SK-N-SH (cell line): ENCODE measurements around the gene ASB18. TPM values are rescaled to one million over a fixed set of nuclear protein-coding genes. Genes with fewer than 3 reads are reported as not detected.

Experiments
- CTCF ChIA-PET: fragments of 300-600, 350-600 bp; formaldehyde crosslinking; extraction: SDS; loops from one replicate; lab custom pipeline; 2021; lab: Yijun Ruan, JAX
- POLR2A ChIA-PET: fragments of 350-600 bp; sonication (Branson Sonifier 250); formaldehyde crosslinking; extraction: SDS; loops from one replicate; lab custom pipeline; 2020; ENCODE audit warnings: antibody characterized with exemption, inconsistent platforms; lab: Yijun Ruan, JAX
- DNase-seq: peaks from one replicate; pipeline ENCODE4 v3.0.0; 2012
- H2AFZ ChIP-seq: fragments of 200-600 bp; sonication (generic); 2 replicates; pipeline ENCODE4 v1.8.1; 2016; ENCODE audit warnings: antibody characterized with exemption, mild to moderate bottlenecking, low read depth
- H3F3A ChIP-seq: fragments of 200-600 bp; sonication (generic); replicated peaks from 2 replicates; pipeline ENCODE3; 2016; ENCODE audit warnings: antibody characterized with exemption, mild to moderate bottlenecking; ENCODE audit not compliant: insufficient read depth
- H3K27ac ChIP-seq, 2 experiments: fragments of 200-500 bp in 1 of 2; fragments of 200-600 bp in 1 of 2; sonication (Bioruptor generic) in 1 of 2; sonication (generic), shearing (Covaris generic) in 1 of 2; 2 replicates each; pipeline versions ENCODE4 v1.5.1 to v1.6.1; 2014 to 2016; ENCODE audit warnings: low read depth in 2 of 2, inconsistent platforms in 1 of 2, low read length in 1 of 2, mild to moderate bottlenecking in 1 of 2, mixed read lengths in 1 of 2
- H3K27me3 ChIP-seq: fragments of 200-600 bp; sonication (generic), shearing (Covaris generic); 2 replicates; pipeline ENCODE4 v1.6.1; 2016; ENCODE audit warnings: mixed run types; ENCODE audit not compliant: insufficient read depth
- H3K36me3 ChIP-seq, 2 experiments: fragments of 200-500 bp in 1 of 2; fragments of 200-600 bp in 1 of 2; sonication (Bioruptor generic) in 1 of 2; sonication (generic) in 1 of 2; replicated peaks in 1 of 2; 2 replicates each; pipeline versions ENCODE3 to v1.5.1; 2014 to 2016; ENCODE audit warnings: low read length in 1 of 2, mild to moderate bottlenecking in 1 of 2; ENCODE audit not compliant: insufficient read depth in 2 of 2, control insufficient read depth in 1 of 2
- H3K4me1 ChIP-seq, 2 experiments: fragments of 200-500 bp in 1 of 2; fragments of 200-600 bp in 1 of 2; sonication (Bioruptor generic) in 1 of 2; sonication (generic), shearing (Covaris generic) in 1 of 2; 2 replicates each; pipeline versions ENCODE4 v1.5.1 to v1.6.1; 2014 to 2016; ENCODE audit warnings: low read depth in 1 of 2, low read length in 1 of 2, mixed run types in 1 of 2; ENCODE audit not compliant: insufficient read depth in 2 of 2, control insufficient read depth in 1 of 2
- H3K4me2 ChIP-seq: fragments of 200-600 bp; sonication (generic), shearing (Covaris generic); 2 replicates; pipeline ENCODE4 v1.6.1; 2017; ENCODE audit warnings: mixed run types
- H3K4me3 ChIP-seq, 2 experiments: fragments of 200-500 bp in 1 of 2; fragments of 200-600 bp in 1 of 2; sonication (Bioruptor generic) in 1 of 2; sonication (generic), shearing (Covaris generic) in 1 of 2; 2 replicates each; pipeline versions ENCODE4 v1.5.1 to v1.8.1; 2014 to 2016; ENCODE audit warnings: low read depth in 2 of 2, inconsistent platforms in 1 of 2, low read length in 1 of 2, mild to moderate bottlenecking in 1 of 2, mixed read lengths in 1 of 2, moderate library complexity in 1 of 2
- H3K79me2 ChIP-seq: fragments of 200-600 bp; sonication (generic); 2 replicates; pipeline ENCODE4 v1.8.1; 2017; ENCODE audit warnings: mild to moderate bottlenecking; ENCODE audit not compliant: insufficient read depth
- H3K9ac ChIP-seq: fragments of 200-600 bp; sonication (generic); 2 replicates; pipeline ENCODE4 v1.6.1; 2017; ENCODE audit warnings: mixed run types
- H3K9me2 ChIP-seq: fragments of 200-600 bp; sonication (generic); 2 replicates; pipeline ENCODE4 v1.6.1; 2017; ENCODE audit warnings: mixed run types
- H3K9me3 ChIP-seq: fragments of 200-600 bp; sonication (generic); 2 replicates; pipeline ENCODE4 v1.6.1; 2017; ENCODE audit warnings: mixed run types, mild to moderate bottlenecking, moderate library complexity
- H4K20me1 ChIP-seq: fragments of 200-600 bp; sonication (generic); 2 replicates; pipeline ENCODE4 v1.6.1; 2017; ENCODE audit warnings: mild to moderate bottlenecking, mixed run types; ENCODE audit not compliant: insufficient read depth
- CTCF ChIP-seq: fragments of 200-600 bp; sonication (generic); IDR thresholded peaks from 2 replicates; pipeline ENCODE4 v1.6.1; 2017; ENCODE audit warnings: antibody characterized with exemption, mild to moderate bottlenecking, moderate library complexity
- ELF1 ChIP-seq: IDR thresholded peaks from 2 replicates; pipeline ENCODE4 v1.4.0; 2012
- EP300 ChIP-seq, 2 experiments: IDR thresholded peaks; 2 replicates each; pipeline versions ENCODE4 v1.4.0 to v1.6.1; 2012; ENCODE audit warnings: borderline replicate concordance in 1 of 2, low read depth in 1 of 2, low read length in 1 of 2
- FOXM1 ChIP-seq: IDR thresholded peaks from 2 replicates; pipeline ENCODE4 v1.4.0; 2012; ENCODE audit warnings: low read depth, mild to moderate bottlenecking
- GABPA ChIP-seq: IDR thresholded peaks from 2 replicates; pipeline ENCODE4 v1.4.0; 2012; ENCODE audit warnings: low read depth, mild to moderate bottlenecking
- GATA2 ChIP-seq: sonication (generic); formaldehyde crosslinking; IDR thresholded peaks from 2 replicates; pipeline ENCODE4 v1.5.0; 2020; ENCODE audit warnings: mild to moderate bottlenecking, missing genetic modification reagents
- IRF3 ChIP-seq: fragments of 150-350 bp; IDR thresholded peaks from 2 replicates; pipeline ENCODE4 v1.6.1; 2016; ENCODE audit warnings: mild to moderate bottlenecking, low read depth, low read length
- MAX ChIP-seq: IDR thresholded peaks from 2 replicates; pipeline ENCODE4 v1.4.0; 2012; ENCODE audit warnings: low read depth
- NRF1 ChIP-seq: IDR thresholded peaks from 2 replicates; pipeline ENCODE4 v1.6.1; 2012; ENCODE audit warnings: low read depth, mild to moderate bottlenecking, low read length
- PBX3 ChIP-seq: IDR thresholded peaks from 2 replicates; pipeline ENCODE4; 2012
- RAD21 ChIP-seq: IDR thresholded peaks from 2 replicates; pipeline ENCODE4 v1.6.1; 2012; ENCODE audit warnings: mild to moderate bottlenecking, low read length
- RCOR1 ChIP-seq: fragments of 150-350 bp; IDR thresholded peaks from 2 replicates; pipeline ENCODE4 v1.6.1; 2017; ENCODE audit warnings: antibody characterized with exemption, low read length
- RXRA ChIP-seq: IDR thresholded peaks from 2 replicates; pipeline ENCODE4 v1.4.0; 2012; ENCODE audit warnings: low read depth, mild to moderate bottlenecking, borderline replicate concordance
- SMC3 ChIP-seq: IDR thresholded peaks from 2 replicates; pipeline ENCODE4 v1.6.1; 2012; ENCODE audit warnings: low read depth, low read length, improper control_type of control experiment
- TAF1 ChIP-seq: IDR thresholded peaks from 2 replicates; pipeline ENCODE4 v1.6.1; 2012; ENCODE audit warnings: low read depth, mild to moderate bottlenecking, low read length, moderate library complexity, borderline replicate concordance
- USF2 ChIP-seq: fragments of 150-350 bp; IDR thresholded peaks from 2 replicates; pipeline ENCODE4 v1.6.1; 2017; ENCODE audit warnings: antibody characterized with exemption, low read length, low read depth, borderline replicate concordance
- ZBTB33 ChIP-seq: IDR thresholded peaks from 2 replicates; pipeline ENCODE4 v1.4.0; 2012; ENCODE audit warnings: low read depth, borderline replicate concordance
- WGBS: methylation state at CpG from one replicate; pipeline ENCODE4 v1.1.6; 2017; ENCODE audit warnings: low lambda C conversion rate; 5-methylcytosine and 5-hydroxymethylcytosine counted together
- polyA plus RNA-seq, 3 experiments: library from polyadenylated mRNA; depleted of rRNA; stranded (reverse); fragments of >200 nt; gene quantifications; 2 replicates each; pipeline ENCODE4 v1.2.3, GENCODE V29; 2012

The ASB18 gene
- polyA plus RNA-seq, 1 of the 3 experiments (the other 2 are of a cell fraction) = not detected

GRCh38 chr2:236177967-236178889 lies 86.0 kb downstream of the ASB18 start:
- peak overlapping the region; percentile 51 to 72 for H3K4me3 ChIP-seq
- no peaks in the 10 kb centered on the region for H3K9me2 ChIP-seq
- H3K79me2 ChIP-seq = no peaks in the 10 kb centered on the region
- 3% methylated on average over 46 of the region's 65 CpGs for WGBS
- peak overlapping the region in 1 of 2 experiments; percentile 12; a peak in 1 of 4 replicates for H3K27ac ChIP-seq
- H3K36me3 ChIP-seq = no peaks in the 10 kb centered on the region
- H3K9me3 ChIP-seq = no peaks in the 10 kb centered on the region
- ChIA-PET POLR2A (interaction anchor here (0.6 to 0.9 kb wide), 2 partner anchors 9 to 10 kb away, joined by 3 to 5 read pairs; no protein-coding TSS in a partner anchor), CTCF (interaction anchor here (0.6 to 17.1 kb wide), 48 partner anchors 9 to 718 kb away, joined by 3 to 372 read pairs (median 4); no protein-coding TSS in a partner anchor)
- peaks cover 15% of the 10 kb centered on the region for H3K27me3 ChIP-seq
- H4K20me1 ChIP-seq = no peaks in the 10 kb centered on the region
- H2AFZ ChIP-seq = peak overlapping the region; percentile 77
- H3K4me1 ChIP-seq = peaks cover 0 to 16% of the 10 kb centered on the region in 2 experiments; a peak in 3 of 4 replicates
- H3K4me2 ChIP-seq = peak overlapping the region; percentile 92
- TF ChIP-seq RCOR1 = no peak
- TF ChIP-seq CTCF = peak; percentile 83
- TF ChIP-seq PBX3 = no peak
- no peak for TF ChIP-seq IRF3
- TF ChIP-seq SMC3 = peak; percentile 73
- TF ChIP-seq GATA2 = no peak
- TF ChIP-seq TAF1 = no peak
- no peak for TF ChIP-seq NRF1
- TF ChIP-seq RXRA = no peak
- peak; percentile 50 for TF ChIP-seq GABPA
- TF ChIP-seq USF2 = no peak
- TF ChIP-seq RAD21 = peak; percentile 58
- no peak for TF ChIP-seq FOXM1
- TF ChIP-seq MAX = no peak; the same call in 1 of the 2 replicates
- TF ChIP-seq ELF1 = 0 out of 2 replicates have a peak, but pooled peaks have one; percentile 8
- TF ChIP-seq EP300 (IDR thresholded peaks at IDR 0.05; ENCODE audit: borderline replicate concordance in 1 of 2, low read depth in 1 of 2, low read length in 1 of 2) = 0 out of 4 replicates have a peak, but pooled peaks of 1 of the 2 experiments have one; percentile 0
- TF ChIP-seq ZBTB33 = no peak
- DNase-seq = peak; percentile 93
- H3K9ac ChIP-seq = peak overlapping the region; percentile 59
- peaks cover 33% of the 10 kb centered on the region for H3F3A ChIP-seq
